Measurements from ENCODE around the gene PRDM10.
A peak's percentile ranks its signal among the peaks of the same experiment; 100 is the strongest.
"Not testable (repeated sequence)": the region's sequence is repeated elsewhere in the genome, so short reads cannot be mapped to it uniquely, and the experiment has no call there.

The PRDM10 gene, protein sequence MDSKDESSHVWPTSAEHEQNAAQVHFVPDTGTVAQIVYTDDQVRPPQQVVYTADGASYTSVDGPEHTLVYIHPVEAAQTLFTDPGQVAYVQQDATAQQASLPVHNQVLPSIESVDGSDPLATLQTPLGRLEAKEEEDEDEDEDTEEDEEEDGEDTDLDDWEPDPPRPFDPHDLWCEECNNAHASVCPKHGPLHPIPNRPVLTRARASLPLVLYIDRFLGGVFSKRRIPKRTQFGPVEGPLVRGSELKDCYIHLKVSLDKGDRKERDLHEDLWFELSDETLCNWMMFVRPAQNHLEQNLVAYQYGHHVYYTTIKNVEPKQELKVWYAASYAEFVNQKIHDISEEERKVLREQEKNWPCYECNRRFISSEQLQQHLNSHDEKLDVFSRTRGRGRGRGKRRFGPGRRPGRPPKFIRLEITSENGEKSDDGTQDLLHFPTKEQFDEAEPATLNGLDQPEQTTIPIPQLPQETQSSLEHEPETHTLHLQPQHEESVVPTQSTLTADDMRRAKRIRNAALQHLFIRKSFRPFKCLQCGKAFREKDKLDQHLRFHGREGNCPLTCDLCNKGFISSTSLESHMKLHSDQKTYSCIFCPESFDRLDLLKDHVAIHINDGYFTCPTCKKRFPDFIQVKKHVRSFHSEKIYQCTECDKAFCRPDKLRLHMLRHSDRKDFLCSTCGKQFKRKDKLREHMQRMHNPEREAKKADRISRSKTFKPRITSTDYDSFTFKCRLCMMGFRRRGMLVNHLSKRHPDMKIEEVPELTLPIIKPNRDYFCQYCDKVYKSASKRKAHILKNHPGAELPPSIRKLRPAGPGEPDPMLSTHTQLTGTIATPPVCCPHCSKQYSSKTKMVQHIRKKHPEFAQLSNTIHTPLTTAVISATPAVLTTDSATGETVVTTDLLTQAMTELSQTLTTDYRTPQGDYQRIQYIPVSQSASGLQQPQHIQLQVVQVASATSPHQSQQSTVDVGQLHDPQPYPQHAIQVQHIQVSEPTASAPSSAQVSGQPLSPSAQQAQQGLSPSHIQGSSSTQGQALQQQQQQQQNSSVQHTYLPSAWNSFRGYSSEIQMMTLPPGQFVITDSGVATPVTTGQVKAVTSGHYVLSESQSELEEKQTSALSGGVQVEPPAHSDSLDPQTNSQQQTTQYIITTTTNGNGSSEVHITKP

DNA sequence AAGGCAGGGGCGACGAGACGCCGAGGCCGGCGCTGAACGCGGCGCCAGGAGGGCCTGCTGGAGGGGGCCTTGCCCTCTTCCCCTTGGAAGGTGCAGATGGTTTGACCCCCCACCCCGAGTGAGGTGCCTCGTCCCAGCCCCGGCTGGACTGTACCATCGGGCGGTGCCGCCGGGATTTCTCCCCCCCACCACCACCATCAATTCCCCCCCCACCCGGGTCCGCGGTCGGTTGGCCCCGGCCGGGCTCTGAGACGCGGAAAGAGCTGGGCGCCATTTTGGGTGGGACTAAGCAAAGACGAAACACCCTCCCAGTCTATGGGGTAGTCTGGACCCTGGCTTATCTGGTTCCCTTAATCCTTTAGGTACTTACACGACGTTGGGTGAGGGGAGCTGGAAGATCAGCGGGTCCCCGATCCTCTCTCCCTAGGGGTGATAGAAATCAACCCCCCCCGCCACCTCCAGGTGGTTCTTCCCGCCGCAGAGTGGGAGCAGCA is at the start of gene PRDM10:
PRDM10 (minus strand) TSS at position 484 of the 494 bp plus-strand sequence. CDS start 41,871 bp downstream, outside the sequence.
- DNase-seq: peak; percentile 84 to 99 (median 96)

DNA sequence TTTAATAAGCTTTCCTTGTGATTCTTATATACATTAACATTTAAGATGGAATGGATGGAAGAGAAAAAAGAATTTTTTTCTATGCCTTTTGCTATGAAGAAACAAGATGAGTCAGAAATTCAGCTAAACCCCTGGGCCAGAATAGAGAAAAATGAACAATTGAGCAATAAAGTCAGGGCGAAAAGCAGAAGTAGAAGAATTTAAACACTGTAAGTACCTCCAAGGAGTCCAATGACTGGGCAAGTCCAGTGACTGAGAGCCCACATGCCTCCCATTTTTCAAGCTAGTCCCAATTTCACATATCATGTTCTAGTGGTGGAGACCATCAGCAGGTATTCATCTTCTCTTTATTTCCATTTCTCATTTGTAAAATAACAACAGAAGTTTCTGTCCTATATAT is 48.4 kb upstream of the PRDM10 start:
- DNase-seq: no peak

GRCh38 chr11:130050257-130050656 is 47.6 kb upstream of the PRDM10 start:
- DNase-seq: no peak

DNA sequence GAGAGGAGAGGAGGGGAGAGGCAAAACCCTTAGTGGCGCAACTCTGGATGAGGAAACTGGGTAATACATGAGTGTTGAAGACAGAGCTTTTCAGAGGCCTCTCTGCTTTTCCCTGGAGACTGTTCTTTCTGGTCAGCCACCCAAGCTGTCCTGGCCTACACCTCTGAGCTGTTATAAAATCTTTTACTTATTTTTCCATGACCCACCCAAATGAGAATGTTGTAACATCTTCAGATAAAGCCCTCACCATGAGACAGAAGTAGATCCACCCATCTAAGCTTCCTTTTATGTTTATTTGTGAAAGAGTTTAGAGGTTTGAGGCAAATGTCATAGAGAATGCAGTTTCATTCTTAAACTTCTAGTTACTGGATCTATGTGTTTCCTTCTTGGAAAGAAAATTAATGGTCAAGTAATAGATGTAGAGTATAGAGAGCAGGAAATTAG is 46.7 kb upstream of the PRDM10 start:
- DNase-seq: no peak

GRCh38 chr11:130047141-130047540 is 44.5 kb upstream of the PRDM10 start:
- DNase-seq: no peak

DNA sequence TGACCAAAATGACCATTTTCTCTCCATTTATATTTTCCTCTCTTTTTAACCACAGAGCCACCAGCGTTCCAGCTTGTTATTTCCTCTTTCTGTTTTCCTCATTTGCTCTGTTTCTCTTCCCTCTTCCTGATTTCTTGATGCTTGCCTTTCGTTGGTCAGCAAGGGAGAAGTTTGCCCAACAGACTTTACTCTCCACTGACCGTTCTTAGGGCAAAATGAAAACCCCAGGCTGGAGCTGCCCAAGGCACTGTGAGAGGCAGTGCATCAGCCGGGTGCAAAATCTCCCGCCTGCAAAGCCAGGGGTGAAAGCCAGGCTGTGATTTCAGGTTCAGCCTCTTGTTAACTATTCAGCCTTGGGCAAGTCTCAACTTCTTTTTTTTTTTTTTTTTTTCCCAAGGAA is 40.9 kb upstream of the PRDM10 start:
- no peak for DNase-seq

GRCh38 chr11:130042093-130042591 is 39.5 kb upstream of the PRDM10 start:
- DNase-seq: no peak

- no peak for DNase-seq
Observed at GRCh38 chr11:130040281-130040940, 37.8 kb upstream of the PRDM10 start.

GRCh38 chr11:130037881-130038585 is 35.4 kb upstream of the PRDM10 start:
- no peak for DNase-seq

DNA sequence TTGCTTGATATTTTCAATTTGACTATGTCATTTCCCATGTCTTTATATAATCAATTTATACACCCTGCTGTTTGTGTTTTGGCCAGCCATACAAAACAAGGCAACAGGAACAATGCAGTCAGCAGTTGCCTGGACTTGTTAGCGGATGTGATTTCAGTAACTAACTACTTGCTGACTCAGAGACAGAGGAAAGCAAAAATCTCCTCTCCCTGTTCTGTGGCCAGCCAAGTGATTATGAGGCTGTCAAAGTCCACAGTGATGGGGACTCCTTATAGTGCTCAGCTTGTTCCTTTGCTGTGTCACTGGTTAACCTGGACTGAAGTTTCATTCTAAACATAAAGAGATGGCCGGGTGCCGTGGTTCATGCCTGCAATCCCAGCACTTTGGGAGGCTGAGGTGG is 34.4 kb upstream of the PRDM10 start:
- DNase-seq: no peak

- DNase-seq: no peak
Observed at GRCh38 chr11:130034236-130034635, 31.6 kb upstream of the PRDM10 start.

DNA sequence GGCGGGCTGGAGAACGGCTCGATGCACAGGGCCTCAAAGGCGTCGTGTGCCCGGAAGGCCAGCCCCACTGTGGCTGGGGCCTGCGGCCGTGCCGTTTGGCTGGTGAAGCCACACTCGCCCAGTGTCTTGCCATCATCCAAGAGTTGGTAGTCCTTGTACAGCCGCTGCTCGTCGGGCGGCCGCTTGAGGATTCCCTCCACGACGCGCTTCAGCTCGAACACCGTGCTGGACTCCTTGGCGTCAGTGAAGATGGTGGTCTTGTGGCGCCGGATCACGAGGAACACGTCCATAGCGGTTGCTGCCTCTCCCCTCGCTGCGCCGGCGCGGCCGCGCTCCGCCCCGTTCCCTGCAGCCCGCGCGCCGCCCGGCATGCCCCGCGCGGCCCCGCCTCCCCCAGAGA is 30.3 kb upstream of the PRDM10 start:
- DNase-seq: no peak

DNA sequence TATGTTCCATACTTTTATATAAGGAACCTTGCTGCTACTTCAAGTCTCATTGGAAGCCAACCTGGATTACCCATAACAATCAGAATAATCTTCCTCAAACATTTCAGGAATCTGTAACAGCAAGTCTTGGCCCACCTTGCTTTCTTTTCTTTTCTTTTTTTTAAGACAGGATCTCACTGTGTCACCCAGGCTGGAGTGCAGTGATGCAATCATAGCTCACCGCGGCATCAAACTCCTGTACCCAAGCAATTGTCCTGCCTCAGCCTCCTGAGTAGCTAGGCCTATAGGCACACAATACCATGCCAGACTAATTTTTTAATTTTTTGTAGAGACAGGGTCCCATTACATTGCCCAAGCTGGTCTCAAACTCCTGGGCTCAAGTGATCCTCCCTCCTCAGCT is 29.3 kb upstream of the PRDM10 start:
- DNase-seq: no peak

DNA sequence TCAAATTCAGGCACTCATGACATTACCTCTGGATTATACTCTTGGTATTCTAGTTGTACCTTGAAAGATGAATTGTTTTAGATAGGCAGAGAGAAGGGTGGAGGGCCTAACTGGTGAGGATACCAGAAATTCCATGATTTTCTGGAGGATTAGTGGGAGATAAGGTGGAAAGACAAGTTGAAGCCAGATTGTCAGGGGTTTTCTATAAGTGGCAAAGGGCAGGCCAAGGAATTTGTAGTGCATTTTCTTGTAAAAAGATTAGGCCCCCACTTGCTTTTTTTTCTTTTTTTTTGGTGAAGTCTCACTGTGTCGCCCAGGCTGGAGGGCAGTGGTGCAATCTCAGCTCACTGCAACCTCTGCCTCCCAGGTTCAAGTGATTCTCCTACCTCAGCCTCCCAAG is 28.4 kb upstream of the PRDM10 start:
- DNase-seq: no peak

GRCh38 chr11:130029137-130029536 is 26.5 kb upstream of the PRDM10 start:
- no peak for DNase-seq

- no peak for DNase-seq
Observed at GRCh38 chr11:130025371-130025770, 22.7 kb upstream of the PRDM10 start.

GRCh38 chr11:130024361-130024760 is 21.7 kb upstream of the PRDM10 start:
- DNase-seq: no peak

DNA sequence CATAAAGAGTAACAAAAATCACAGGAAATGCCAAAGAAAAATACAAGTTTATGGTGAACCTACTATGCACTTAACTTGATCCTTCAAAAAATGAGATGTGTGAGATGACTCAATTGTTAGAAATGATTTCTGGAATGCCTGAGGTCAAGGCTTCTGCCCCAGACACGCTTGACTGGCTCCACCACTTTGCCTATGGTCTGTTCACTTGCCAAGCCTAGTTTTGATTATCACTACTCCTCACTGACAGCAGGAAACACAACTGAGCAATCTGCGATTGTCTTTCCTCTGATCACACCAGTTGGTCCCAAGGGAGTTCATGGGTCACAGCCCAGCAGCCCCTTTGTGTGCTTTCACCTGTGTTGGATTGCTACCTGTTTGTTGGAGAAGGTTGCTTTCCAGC is 20.6 kb upstream of the PRDM10 start:
- DNase-seq: no peak

- no peak for DNase-seq
Observed at GRCh38 chr11:130022799-130023198, 20.2 kb upstream of the PRDM10 start.

- DNase-seq: not testable (repeated sequence)
Observed at GRCh38 chr11:130021606-130022005, 19.0 kb upstream of the PRDM10 start.

GRCh38 chr11:130020323-130020722 is 17.7 kb upstream of the PRDM10 start:
- no peak for DNase-seq

DNA sequence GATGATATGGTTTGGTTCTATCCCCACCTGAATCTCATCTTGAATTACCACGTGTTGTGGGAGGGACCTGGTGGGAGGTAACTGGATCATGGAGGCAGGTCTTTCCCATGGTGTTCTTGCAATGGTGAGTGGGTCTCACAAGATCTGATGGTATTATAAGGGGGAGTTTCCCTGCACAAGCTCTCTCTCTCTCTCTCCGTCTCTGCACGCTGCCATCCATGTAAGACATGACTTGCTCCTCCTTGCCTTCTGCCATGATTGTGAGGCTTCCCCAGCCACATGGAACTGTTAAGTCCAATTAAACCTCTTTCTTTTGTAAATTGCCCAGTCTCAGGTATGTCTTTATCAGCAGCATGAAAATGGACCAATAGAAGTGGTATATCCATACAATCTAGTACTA is 13.2 kb upstream of the PRDM10 start:
- not testable (repeated sequence) for DNase-seq

All from stimulated activated naive CD4-positive, alpha-beta T cell (primary cell).